ENCODE results near the gene VEGFA.

Gene VEGFA

GRCh38 chr6:43788301-43788700 lies 18.3 kb downstream of the VEGFA start:
- no peak for DNase-seq

DNA sequence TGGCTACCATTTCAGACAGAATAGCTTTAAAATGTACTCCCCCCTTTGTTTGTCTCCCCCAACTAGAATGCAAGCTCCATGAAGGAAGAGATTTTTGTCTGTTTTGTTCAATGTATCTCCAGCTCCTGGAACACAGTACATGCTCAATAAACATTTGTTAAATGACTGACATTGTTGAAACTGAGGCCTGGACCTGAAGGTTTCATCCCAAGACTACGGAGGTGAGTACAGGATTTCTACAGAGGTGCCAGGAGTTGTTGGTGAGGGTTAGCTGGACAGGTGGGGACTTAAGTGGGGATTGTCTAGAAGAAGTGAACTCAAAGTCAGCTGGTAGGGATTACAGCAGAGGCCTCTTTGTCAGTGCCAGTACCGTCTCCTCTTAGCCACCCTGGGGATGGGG lies 19.4 kb downstream of the VEGFA start:
- DNase-seq = no peak

DNA sequence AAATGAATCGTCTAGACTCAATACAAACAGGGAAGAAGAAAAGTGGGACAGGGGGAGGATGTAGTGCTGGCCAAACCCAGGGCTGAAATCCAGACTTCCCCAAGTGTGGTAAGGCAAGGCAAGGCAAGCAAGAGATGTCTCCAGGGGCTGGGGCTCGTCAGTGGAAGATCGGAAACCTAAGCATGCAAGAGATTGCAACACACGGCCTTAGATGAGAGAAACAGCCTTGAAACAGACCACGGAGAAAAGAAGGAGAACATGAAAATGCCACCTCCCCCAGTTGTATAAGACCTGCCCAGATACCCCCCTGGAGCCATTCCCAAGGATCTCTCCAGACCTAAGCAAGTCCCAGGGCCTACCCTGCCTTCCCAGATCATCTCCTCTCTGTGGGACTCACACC lies 20.0 kb downstream of the VEGFA start:
- no peak for DNase-seq

DNA sequence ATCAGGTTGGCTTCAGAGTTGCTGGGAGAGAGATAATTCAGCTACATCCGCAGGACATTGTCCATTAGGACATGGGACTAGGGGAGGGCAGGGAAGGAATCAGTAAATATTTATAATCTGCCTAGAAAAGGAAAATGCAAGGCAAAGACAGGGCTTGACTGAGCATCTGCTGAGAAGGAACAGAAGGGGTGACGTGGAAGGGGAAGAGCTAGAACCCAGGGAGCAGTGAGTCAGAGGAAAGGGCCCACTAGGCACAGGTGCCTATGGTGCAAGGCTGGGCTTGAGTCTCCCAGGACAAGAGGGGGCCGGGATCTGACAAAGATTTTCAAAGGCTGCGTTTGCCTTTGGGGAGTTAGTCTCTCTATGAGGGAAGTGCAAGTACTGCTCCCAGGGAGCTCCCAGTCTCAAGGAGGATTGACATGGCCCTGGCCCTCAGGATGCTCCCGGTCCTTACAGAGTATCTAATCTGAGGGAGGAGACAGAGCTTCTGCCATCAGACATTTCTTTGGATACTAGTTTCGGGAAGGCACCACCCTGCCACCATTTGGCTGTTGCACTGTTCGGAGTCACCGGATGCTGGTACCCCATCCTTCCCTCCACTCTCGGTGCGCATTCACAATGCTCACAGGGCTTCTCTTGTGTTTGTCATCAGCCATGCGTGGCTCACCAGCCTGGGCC lies 21.9 kb downstream of the VEGFA start:
- no peak for DNase-seq

DNA sequence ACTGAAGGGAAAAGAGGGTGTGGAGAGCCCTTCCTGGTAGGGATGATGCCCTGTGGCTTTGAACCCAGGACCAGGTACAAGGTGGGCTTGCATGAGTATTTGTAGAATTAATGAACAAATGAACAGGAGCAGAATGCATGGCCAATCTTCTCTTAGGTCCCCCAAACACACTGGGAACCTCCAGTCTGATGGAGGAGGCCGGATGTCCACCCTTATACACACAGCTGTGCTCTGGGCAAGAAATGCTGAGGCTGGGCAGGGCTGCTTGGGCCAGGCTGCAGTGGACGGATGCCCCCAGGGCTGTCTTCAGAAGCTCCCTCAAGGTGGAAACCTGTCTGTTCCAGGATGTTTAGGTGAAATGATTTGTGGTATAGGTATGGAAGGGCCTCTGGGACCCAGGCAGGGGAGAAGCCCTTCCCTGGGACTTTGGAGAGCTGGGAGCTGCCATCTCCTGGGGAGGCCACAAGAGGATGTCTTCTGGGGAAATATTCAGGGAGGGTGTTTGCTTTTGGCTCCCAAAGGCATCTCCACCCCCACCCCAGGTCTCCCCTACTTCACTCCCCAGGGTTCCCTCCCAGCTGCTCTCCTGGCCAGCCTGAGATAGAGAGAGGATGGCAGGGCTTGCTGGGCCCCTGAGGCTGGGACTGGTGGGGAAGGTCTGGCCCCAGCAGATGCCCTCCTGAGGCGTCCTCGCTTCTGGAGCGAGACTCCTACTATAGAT lies 23.3 kb downstream of the VEGFA start:
- DNase-seq = no peak

GRCh38 chr6:43793875-43794242 lies 23.8 kb downstream of the VEGFA start:
- DNase-seq = no peak

- DNase-seq = no peak
Observed at GRCh38 chr6:43795421-43795820, 25.4 kb downstream of the VEGFA start.

DNA sequence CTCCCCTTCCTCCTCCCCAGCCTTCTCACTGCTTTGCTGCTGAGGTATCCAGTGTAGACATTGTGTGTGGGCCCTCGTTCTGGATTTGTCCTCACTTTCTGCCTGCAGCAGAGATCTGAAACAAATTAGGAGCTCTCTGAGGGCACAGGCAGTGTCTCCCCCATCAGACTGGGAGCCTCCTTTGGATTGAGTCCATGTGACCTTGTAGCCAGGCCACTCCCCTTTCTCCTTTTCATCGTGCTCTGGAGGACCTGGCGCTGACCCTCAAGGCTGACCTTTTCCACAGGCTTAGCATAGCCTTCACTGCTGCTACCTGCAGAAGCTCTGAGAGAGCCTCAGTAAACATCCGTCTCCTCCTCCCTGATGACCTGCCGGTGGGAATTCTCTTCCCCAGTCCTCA lies 26.2 kb downstream of the VEGFA start:
- no peak for DNase-seq

GRCh38 chr6:43796903-43797890 lies 27.2 kb downstream of the VEGFA start:
- no peak for DNase-seq

- DNase-seq = no peak
Observed at GRCh38 chr6:43797919-43798318, 27.9 kb downstream of the VEGFA start.

GRCh38 chr6:43798688-43799444 lies 28.9 kb downstream of the VEGFA start:
- no peak for DNase-seq

DNA sequence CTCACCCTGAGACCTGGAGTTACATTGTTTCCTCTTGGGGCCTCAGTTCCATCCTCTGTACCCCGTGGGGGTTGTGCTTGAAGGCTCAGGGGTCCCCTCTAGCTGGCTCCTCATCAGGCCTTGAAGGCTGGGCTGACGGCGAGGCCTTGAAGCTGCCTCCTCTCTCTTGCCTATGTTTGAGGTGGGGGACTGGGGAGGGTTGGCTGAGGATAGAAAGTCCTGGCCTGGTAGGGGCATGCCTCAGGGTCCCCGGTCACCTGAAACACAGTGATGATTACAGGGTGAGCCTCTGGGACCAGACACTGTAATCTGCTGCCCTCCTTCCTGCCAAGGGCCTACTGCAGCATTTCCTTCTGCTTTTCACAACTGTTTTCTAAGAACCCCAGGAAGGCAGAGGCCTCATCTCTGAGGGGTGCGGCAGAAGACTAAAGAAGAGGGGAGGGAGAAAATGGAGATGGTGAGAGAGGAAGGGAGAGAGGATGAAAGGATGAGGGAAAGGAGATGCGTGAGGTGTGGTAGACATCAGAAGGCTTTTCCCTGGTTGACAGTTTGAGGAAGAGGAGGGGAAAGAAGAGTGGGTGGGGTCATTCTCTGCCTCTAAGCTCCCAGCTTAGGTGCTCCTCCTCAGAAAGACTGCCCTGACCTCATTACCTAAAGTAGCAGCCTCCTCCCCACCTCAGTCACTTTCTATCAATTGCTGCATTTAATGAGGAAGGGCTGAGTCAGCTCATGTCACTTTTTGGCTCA lies 29.7 kb downstream of the VEGFA start:
- no peak for DNase-seq

DNA sequence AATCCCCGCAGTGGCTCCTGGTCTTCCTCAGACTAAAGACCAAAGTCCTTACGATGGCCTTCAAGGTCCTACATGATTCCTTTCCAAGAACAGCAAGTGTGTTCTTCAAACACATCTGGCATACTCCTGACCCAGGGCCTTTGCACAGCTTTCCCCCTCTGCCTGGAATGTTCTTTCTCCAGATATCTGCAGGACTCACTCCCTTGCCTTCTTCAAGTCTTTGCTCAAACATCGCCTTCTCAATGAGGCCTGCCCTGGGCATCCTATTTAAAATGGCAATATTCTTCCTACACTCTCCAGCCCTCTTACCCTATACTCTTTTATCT lies 30.2 kb downstream of the VEGFA start:
- no peak for DNase-seq

DNA sequence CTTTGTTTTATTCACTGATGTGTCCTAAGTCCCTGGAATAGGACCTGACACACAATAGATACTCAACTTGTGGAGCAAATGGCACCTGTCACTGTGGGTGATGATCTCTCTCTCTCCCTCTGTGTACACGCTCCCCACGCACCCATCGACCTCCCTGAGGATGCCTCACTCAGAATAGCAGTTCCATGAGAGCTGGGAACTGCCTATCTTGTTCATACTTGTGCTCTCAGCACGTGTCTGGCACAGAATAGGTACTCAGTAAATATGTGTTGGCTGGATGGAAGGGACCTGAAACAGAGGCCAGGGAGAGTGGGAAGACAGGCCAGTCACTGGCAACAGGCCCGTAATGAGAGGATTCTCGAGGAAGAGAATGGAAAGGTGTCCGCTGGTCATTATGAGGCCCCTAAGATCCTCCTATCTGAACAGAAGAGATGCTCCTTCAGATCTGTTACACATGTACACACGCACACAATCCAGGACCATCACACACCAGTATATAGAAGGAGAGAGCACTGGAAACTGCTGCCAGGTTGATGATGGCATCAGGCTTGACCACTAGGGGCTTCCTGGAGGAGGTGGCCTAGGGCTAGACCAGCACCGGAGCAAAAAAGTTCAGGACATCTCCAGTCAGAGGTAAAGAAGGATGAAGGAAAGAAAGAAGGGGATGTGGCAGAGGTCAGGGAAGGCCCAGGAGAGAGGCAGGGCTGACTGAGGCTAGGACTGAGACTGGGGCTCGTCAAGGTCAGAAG lies 30.9 kb downstream of the VEGFA start:
- no peak for DNase-seq

- no peak for DNase-seq
Observed at GRCh38 chr6:43801495-43802181, 31.6 kb downstream of the VEGFA start.

DNA sequence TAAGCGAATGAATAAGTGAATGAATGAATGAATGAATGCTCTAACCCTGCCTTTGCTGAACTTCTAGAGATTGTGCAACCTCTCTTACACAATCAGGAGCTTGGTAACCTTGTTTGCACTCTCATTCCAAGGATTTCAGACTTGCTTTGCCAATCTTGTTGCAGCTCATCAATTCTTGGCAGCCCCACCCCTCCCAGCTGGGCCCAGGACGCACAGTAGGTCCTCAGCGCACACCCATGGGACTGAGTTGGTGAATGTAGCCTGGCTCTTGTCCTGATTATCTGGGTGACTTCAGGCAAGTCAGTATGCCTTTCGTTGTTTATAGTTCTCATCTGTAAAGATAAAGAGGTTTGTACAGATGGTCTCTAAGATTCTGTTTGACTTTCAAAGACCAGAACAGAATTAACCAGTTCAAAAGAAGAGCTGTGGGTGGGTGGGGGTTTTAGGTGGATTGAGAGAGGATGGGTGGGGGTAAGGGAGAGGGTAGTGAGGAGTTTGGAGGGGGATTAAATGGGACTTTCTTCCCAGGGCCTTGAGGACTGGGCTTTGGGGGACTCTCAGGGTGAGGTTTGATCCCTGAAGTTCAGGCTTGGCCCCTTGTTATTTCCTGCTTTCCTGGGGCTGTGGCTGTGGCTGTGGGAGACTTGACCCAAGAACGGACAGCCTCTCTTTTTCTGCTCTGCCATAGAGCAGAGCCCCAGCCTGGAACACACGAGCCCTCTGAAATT lies 33.2 kb downstream of the VEGFA start:
- no peak for DNase-seq

DNA sequence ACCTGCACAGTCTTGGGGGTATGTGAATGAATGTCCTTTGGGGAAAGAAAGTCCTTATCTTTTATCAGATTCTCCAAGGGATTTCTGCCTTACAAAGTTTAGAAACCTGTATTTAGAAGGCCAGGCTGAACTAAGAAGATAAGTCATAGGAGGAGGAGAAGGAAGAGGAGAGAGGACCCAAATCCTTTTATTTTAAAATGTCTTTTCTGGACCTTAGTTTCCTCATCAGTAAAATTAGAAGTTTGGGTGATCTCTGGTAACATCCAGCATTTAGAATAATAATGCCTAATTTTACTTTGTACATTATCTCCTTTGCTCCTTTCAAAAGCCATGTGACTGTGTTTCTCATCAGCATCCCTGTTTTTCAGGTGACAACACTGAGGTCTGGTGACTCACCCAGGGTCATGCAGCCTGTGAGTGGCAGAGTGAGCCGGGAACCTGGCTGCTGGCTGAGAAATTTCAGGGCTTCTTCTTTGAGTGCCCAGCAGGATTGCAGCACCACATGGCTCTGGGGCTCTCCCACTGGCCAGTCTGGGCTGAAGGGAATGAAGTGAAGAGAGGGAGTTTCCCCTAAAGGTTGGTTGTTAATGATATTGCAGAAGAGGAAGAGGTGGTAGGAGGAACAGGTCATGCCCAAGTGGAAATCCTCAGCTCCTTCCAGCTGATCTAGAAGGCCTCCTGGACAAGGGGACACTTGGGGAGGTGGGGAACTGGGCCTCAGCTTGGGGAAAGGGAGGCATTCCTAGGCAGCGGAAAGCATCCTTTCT lies 34.0 kb downstream of the VEGFA start:
- no peak for DNase-seq

GRCh38 chr6:43804550-43805223 lies 34.7 kb downstream of the VEGFA start:
- no peak for DNase-seq

GRCh38 chr6:43805699-43806042 lies 35.7 kb downstream of the VEGFA start:
- DNase-seq = no peak

Data from stimulated activated naive CD4-positive, alpha-beta T cell treated with Interleukin-2 at 50 U/mL for 16 hours (primary cell).